Activated T-cell treated with anti-CD3 and anti-CD28 coated beads, Interleukin-2, amount 50 U/mL, for 4 hours (primary cell): Measurements from ENCODE around the gene KHK. TPM values are rescaled to one million over a fixed set of nuclear protein-coding genes. Genes with fewer than 3 reads are reported as not detected.
"Not testable (repeated sequence)": the region's sequence is repeated elsewhere in the genome, so short reads cannot be mapped to it uniquely, and the experiment has no call there.

Experiments used
- ATAC-seq, 2 donors: fragments of 200-7000 bp; cut with Tn5 transposase; one replicate each; pipeline ENCODE4 v1.10.0; 2021
- DNase-seq: peaks from one replicate; pipeline ENCODE4 v3.0.0-alpha.2; 2020
- H3K27me3 Mint-ChIP-seq: one replicate; pipeline ENCODE4 v1.8.0; 2021; ENCODE audit warnings: low read depth, mixed read lengths
- H3K36me3 Mint-ChIP-seq: one replicate; pipeline ENCODE4 v1.8.0; 2022; ENCODE audit warnings: mixed read lengths; ENCODE audit not compliant: insufficient read depth
- H3K4me1 Mint-ChIP-seq: one replicate; pipeline ENCODE4 v1.8.0; 2021; ENCODE audit warnings: low read depth, mixed read lengths
- H3K4me3 Mint-ChIP-seq: one replicate; pipeline ENCODE4 v1.8.0; 2021; ENCODE audit warnings: mild to moderate bottlenecking, moderate library complexity, mixed read lengths
- H3K9me3 Mint-ChIP-seq: one replicate; pipeline ENCODE4 v1.8.0; 2021; ENCODE audit warnings: mixed read lengths
- total RNA-seq, 3 donors: library from RNA; stranded (reverse); gene quantifications; one replicate each; pipeline ENCODE4 v1.2.1, GENCODE V29; 2021

The KHK gene
- total RNA-seq, 3 donors from 2014 or later, result 5.2 to 10.7 (median 5.5) TPM

- Mint-ChIP-seq H3K9me3 (no peaks in the 10 kb centered on the region), H3K27me3 (no peaks in the 10 kb centered on the region), H3K4me1 (peaks cover 10% of the 10 kb centered on the region), H3K4me3 (no peak overlapping the region), H3K36me3 (no peaks in the 10 kb centered on the region)
- no peak for ATAC-seq
- DNase-seq, result no peak
Measured at GRCh38 chr2:27093430-27094352, 7.1 kb downstream of the KHK start.

- DNase-seq, result no peak
- no peak for ATAC-seq
- H3K36me3 Mint-ChIP-seq, result no peaks in the 10 kb centered on the region
- H3K27me3 Mint-ChIP-seq, result no peaks in the 10 kb centered on the region
- peaks cover 10% of the 10 kb centered on the region for H3K4me1 Mint-ChIP-seq
- H3K9me3 Mint-ChIP-seq, result no peaks in the 10 kb centered on the region
- H3K4me3 Mint-ChIP-seq, result no peak overlapping the region
Measured at GRCh38 chr2:27094353-27094984, 7.9 kb downstream of the KHK start.

GRCh38 chr2:27095427-27095744 lies 8.8 kb downstream of the KHK start:
- Mint-ChIP-seq H3K36me3 (no peaks in the 10 kb centered on the region), H3K27me3 (no peaks in the 10 kb centered on the region), H3K4me3 (no peak overlapping the region), H3K4me1 (peaks cover 10% of the 10 kb centered on the region), H3K9me3 (no peaks in the 10 kb centered on the region)
- DNase-seq, result no peak
- no peak for ATAC-seq

- Mint-ChIP-seq H3K4me3 (peak overlapping the region; percentile 50), H3K27me3 (no peaks in the 10 kb centered on the region), H3K4me1 (peaks cover 10% of the 10 kb centered on the region), H3K9me3 (no peaks in the 10 kb centered on the region), H3K36me3 (no peaks in the 10 kb centered on the region)
- peak; percentile 87 to 92 for ATAC-seq
- DNase-seq, result no peak
Measured at GRCh38 chr2:27095745-27096651, 9.4 kb downstream of the KHK start.

- DNase-seq, result no peak
- H3K27me3 Mint-ChIP-seq, result no peaks in the 10 kb centered on the region
Measured at GRCh38 chr2:27096748-27097297, 10.3 kb downstream of the KHK start.

GRCh38 chr2:27097341-27097740 lies 10.8 kb downstream of the KHK start:
- no peak for ATAC-seq
- no peak for DNase-seq
- no peak overlapping the region for H3K4me3 Mint-ChIP-seq
- H3K4me1 Mint-ChIP-seq, result peaks cover 10% of the 10 kb centered on the region
- no peaks in the 10 kb centered on the region for H3K27me3 Mint-ChIP-seq
- H3K36me3 Mint-ChIP-seq, result no peaks in the 10 kb centered on the region
- no peaks in the 10 kb centered on the region for H3K9me3 Mint-ChIP-seq

More at GRCh38 chr2:27096748-27097297, 10.3 kb downstream of the KHK start:
- H3K36me3 Mint-ChIP-seq, result no peaks in the 10 kb centered on the region
- ATAC-seq, result no peak
- no peak overlapping the region for H3K4me3 Mint-ChIP-seq
- H3K4me1 Mint-ChIP-seq, result peaks cover 10% of the 10 kb centered on the region
- no peaks in the 10 kb centered on the region for H3K9me3 Mint-ChIP-seq

- H3K4me1 Mint-ChIP-seq, result peaks cover 10% of the 10 kb centered on the region
- no peaks in the 10 kb centered on the region for H3K9me3 Mint-ChIP-seq
- no peak overlapping the region for H3K4me3 Mint-ChIP-seq
- DNase-seq, result no peak
- no peaks in the 10 kb centered on the region for H3K36me3 Mint-ChIP-seq
- no peak for ATAC-seq
- no peaks in the 10 kb centered on the region for H3K27me3 Mint-ChIP-seq
Measured at GRCh38 chr2:27099334-27099955, 12.9 kb downstream of the KHK start.

GRCh38 chr2:27100036-27100435 lies 13.5 kb downstream of the KHK start:
- Mint-ChIP-seq H3K4me3 (no peak overlapping the region), H3K4me1 (peaks cover 10% of the 10 kb centered on the region), H3K36me3 (no peaks in the 10 kb centered on the region), H3K9me3 (no peaks in the 10 kb centered on the region), H3K27me3 (no peaks in the 10 kb centered on the region)
- ATAC-seq (no peak), DNase-seq (no peak)

GRCh38 chr2:27102329-27102728 lies 15.8 kb downstream of the KHK start:
- peaks cover 7% of the 10 kb centered on the region for H3K27me3 Mint-ChIP-seq
- H3K4me3 Mint-ChIP-seq, result no peak overlapping the region
- DNase-seq (no peak), ATAC-seq (no peak)
- no peaks in the 10 kb centered on the region for H3K9me3 Mint-ChIP-seq
- no peaks in the 10 kb centered on the region for H3K36me3 Mint-ChIP-seq
- no peaks in the 10 kb centered on the region for H3K4me1 Mint-ChIP-seq

- H3K4me1 Mint-ChIP-seq, result no peaks in the 10 kb centered on the region
- no peaks in the 10 kb centered on the region for H3K36me3 Mint-ChIP-seq
- DNase-seq, result no peak
- no peaks in the 10 kb centered on the region for H3K9me3 Mint-ChIP-seq
- ATAC-seq, result no peak
- peaks cover 9% of the 10 kb centered on the region for H3K27me3 Mint-ChIP-seq
- no peak overlapping the region for H3K4me3 Mint-ChIP-seq
Measured at GRCh38 chr2:27105981-27106380, 19.4 kb downstream of the KHK start.

GRCh38 chr2:27108221-27108620 lies 21.6 kb downstream of the KHK start:
- H3K36me3 Mint-ChIP-seq, result no peaks in the 10 kb centered on the region
- H3K27me3 Mint-ChIP-seq, result peaks cover 9% of the 10 kb centered on the region
- no peaks in the 10 kb centered on the region for H3K4me1 Mint-ChIP-seq

GRCh38 chr2:27109083-27109482 lies 22.5 kb downstream of the KHK start:
- Mint-ChIP-seq H3K4me1 (no peaks in the 10 kb centered on the region), H3K27me3 (peaks cover 9% of the 10 kb centered on the region), H3K36me3 (no peaks in the 10 kb centered on the region), H3K4me3 (no peak overlapping the region), H3K9me3 (no peaks in the 10 kb centered on the region)
- no peak for ATAC-seq
- no peak for DNase-seq

More at GRCh38 chr2:27108221-27108620, 21.6 kb downstream of the KHK start:
- ATAC-seq, result no peak
- no peak for DNase-seq
- H3K9me3 Mint-ChIP-seq, result no peaks in the 10 kb centered on the region
- no peak overlapping the region for H3K4me3 Mint-ChIP-seq

GRCh38 chr2:27110603-27111352 lies 24.2 kb downstream of the KHK start:
- H3K27me3 Mint-ChIP-seq, H3K4me1 Mint-ChIP-seq, DNase-seq, H3K9me3 Mint-ChIP-seq, H3K36me3 Mint-ChIP-seq, H3K4me3 Mint-ChIP-seq, ATAC-seq: not testable (repeated sequence)
